ENCODE measurements around the gene TRA2A.

Gene TRA2A

GRCh38 chr7:23469150-23469960 is 62.4 kb downstream of the TRA2A start:
- peak; percentile 38 for DNase-seq

GRCh38 chr7:23468526-23469149 is 63.1 kb downstream of the TRA2A start:
- DNase-seq: peak; percentile 32

GRCh38 chr7:23467806-23468525 is 63.8 kb downstream of the TRA2A start:
- DNase-seq: peak; percentile 41

- DNase-seq: peak; percentile 38
Measured at GRCh38 chr7:23467291-23467805, 64.4 kb downstream of the TRA2A start.

- peak; percentile 51 for DNase-seq
Measured at GRCh38 chr7:23462846-23463245, 68.9 kb downstream of the TRA2A start.

- DNase-seq: no peak
Measured at GRCh38 chr7:23458044-23458443, 73.7 kb downstream of the TRA2A start.

- DNase-seq: no peak
Measured at GRCh38 chr7:23456093-23456492, 75.7 kb downstream of the TRA2A start.

- DNase-seq: no peak
Measured at GRCh38 chr7:23454881-23455526, 76.8 kb downstream of the TRA2A start.

Measured in OCI-M1 (cell line).